ENCODE results near the gene CHPF. TPM values are rescaled to one million over a fixed set of nuclear protein-coding genes. Genes with fewer than 3 reads are reported as not detected.

Gene CHPF
- total RNA-seq, 1 donor from 2014 or later, result 4.7 TPM

GRCh38 chr2:219507581-219508443, 35.8 kb downstream of the CHPF start:
- ATAC-seq (ENCODE audit: low read depth) (no peak), DNase-seq (no peak)
- no peak overlapping the region for H3K27ac Mint-ChIP-seq
- intact Hi-C loops (cut with micrococcal nuclease), result loop anchor here (2.0 kb wide), 1 partner anchor 23 kb away; no protein-coding TSS in a partner anchor
- no peak overlapping the region for H3K4me3 Mint-ChIP-seq
- H3K9me3 Mint-ChIP-seq, result no peaks in the 10 kb centered on the region
- H3K4me1 Mint-ChIP-seq, result peaks cover 18% of the 10 kb centered on the region
- H3K27me3 Mint-ChIP-seq, result peaks cover 34% of the 10 kb centered on the region
- no peak for TF ChIP-seq CTCF (IDR thresholded peaks at IDR 0.05)
- peaks cover 37% of the 10 kb centered on the region for H3K36me3 Mint-ChIP-seq (ENCODE audit: low read depth)
- ChIA-PET CTCF (interaction anchor here (1.0 to 3.4 kb wide), 2 partner anchors 12 to 22 kb away, joined by 4 to 16 read pairs; no protein-coding TSS in a partner anchor), POLR2A (interaction anchor here (1.1 kb wide), 1 partner anchor 9 kb away, joined by 3 read pairs; the partner anchor contains the start of gene GMPPA)

- CTCF ChIA-PET, result interaction anchor here (0.9 to 3.4 kb wide), 2 partner anchors 23 kb away, joined by 3 to 16 read pairs; no protein-coding TSS in a partner anchor
- peaks cover 17% of the 10 kb centered on the region for H3K4me1 Mint-ChIP-seq
- no peak overlapping the region for H3K4me3 Mint-ChIP-seq
- H3K9me3 Mint-ChIP-seq, result no peaks in the 10 kb centered on the region
- POLR2A ChIA-PET, result interaction anchor here (1.1 kb wide), 1 partner anchor 9 kb away, joined by 3 read pairs; the partner anchor contains the start of gene GMPPA
- H3K36me3 Mint-ChIP-seq (ENCODE audit: low read depth), result peaks cover 44% of the 10 kb centered on the region
- peaks cover 29% of the 10 kb centered on the region for H3K27me3 Mint-ChIP-seq
- TF ChIP-seq CTCF (IDR thresholded peaks at IDR 0.05), result no peak
- ATAC-seq (ENCODE audit: low read depth) (no peak), DNase-seq (no peak)
- intact Hi-C loops (cut with micrococcal nuclease), result no loop called here
- no peak overlapping the region for H3K27ac Mint-ChIP-seq
Measured at GRCh38 chr2:219506802-219507526, 36.6 kb downstream of the CHPF start.

- Mint-ChIP-seq H3K4me1 (peaks cover 13% of the 10 kb centered on the region), H3K27me3 (peaks cover 25% of the 10 kb centered on the region), H3K9me3 (no peaks in the 10 kb centered on the region), H3K36me3 (ENCODE audit: low read depth) (peaks cover 49% of the 10 kb centered on the region), H3K4me3 (no peak overlapping the region), H3K27ac (no peak overlapping the region)
- intact Hi-C loops (cut with micrococcal nuclease), result no loop called here
- POLR2A ChIA-PET, result interaction anchor here (1.1 kb wide), 1 partner anchor 8 kb away, joined by 3 read pairs; the partner anchor contains the start of gene GMPPA
- CTCF ChIA-PET, result interaction anchor here (0.9 kb wide), 1 partner anchor 24 kb away, joined by 3 read pairs; no protein-coding TSS in a partner anchor
- ATAC-seq (ENCODE audit: low read depth) (no peak), DNase-seq (no peak)
- TF ChIP-seq CTCF (IDR thresholded peaks at IDR 0.05), result no peak
Measured at GRCh38 chr2:219506153-219506801, 37.3 kb downstream of the CHPF start.

DNA sequence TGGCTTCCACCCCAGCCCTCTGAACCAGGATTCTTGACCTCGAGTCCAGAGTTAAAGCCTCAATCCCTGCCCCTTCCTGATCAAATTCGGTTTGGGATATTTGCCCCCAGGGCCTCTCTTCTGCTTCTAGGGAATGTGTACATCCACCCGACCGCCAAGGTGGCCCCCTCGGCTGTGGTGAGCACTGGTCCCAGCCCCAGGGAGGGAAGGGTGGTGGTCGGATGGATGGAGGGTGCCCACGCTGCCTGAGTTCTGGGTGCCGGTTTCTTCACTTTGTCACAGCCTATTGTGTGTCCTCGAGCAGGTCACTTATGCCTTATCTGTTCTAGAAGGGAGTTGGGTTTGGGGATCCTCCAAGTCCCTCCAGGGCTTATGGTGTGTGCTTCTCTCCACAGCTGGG, 38.0 kb downstream of the CHPF start:
- no peak for DNase-seq
- POLR2A ChIA-PET, result no interaction called here
- H3K9me3 Mint-ChIP-seq, result no peaks in the 10 kb centered on the region

More for the DNA sequence above, 38.0 kb downstream of the CHPF start:
- peaks cover 49% of the 10 kb centered on the region for H3K36me3 Mint-ChIP-seq (ENCODE audit: low read depth)
- peaks cover 20% of the 10 kb centered on the region for H3K27me3 Mint-ChIP-seq
- H3K27ac Mint-ChIP-seq, result no peak overlapping the region
- no peak for TF ChIP-seq CTCF (IDR thresholded peaks at IDR 0.05)
- intact Hi-C loops (cut with micrococcal nuclease), result no loop called here
- no peak overlapping the region for H3K4me3 Mint-ChIP-seq
- H3K4me1 Mint-ChIP-seq, result peaks cover 11% of the 10 kb centered on the region
- CTCF ChIA-PET, result interaction anchor here (0.9 kb wide), 1 partner anchor 24 kb away, joined by 3 read pairs; no protein-coding TSS in a partner anchor
- no peak for ATAC-seq (ENCODE audit: low read depth)
